ENCODE results near the gene WBP1.
"Not testable (repeated sequence)": the region's sequence is repeated elsewhere in the genome, so short reads cannot be mapped to it uniquely, and the experiment has no call there.

Gene WBP1

DNA sequence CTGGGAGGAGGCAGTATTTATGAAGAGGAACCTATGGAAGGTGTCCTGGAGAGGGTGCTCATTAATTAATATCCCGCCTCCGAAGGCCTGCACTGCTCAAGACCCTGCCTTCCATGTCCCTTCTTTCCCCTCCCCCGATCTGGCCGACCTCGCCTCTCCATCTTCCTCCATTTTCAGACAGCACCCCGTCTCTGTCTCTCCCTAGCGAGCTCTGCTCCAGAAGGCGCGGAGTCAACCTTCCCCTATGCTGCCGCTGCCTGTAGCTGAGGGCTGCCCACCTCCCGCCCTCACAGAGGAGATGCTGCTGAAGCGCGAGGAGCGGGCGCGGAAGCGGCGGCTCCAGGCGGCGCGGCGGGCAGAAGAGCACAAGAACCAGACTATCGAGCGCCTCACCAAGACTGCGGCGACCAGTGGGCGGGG, 1.1 kb upstream of the WBP1 start:
- DNase-seq: no peak

DNA sequence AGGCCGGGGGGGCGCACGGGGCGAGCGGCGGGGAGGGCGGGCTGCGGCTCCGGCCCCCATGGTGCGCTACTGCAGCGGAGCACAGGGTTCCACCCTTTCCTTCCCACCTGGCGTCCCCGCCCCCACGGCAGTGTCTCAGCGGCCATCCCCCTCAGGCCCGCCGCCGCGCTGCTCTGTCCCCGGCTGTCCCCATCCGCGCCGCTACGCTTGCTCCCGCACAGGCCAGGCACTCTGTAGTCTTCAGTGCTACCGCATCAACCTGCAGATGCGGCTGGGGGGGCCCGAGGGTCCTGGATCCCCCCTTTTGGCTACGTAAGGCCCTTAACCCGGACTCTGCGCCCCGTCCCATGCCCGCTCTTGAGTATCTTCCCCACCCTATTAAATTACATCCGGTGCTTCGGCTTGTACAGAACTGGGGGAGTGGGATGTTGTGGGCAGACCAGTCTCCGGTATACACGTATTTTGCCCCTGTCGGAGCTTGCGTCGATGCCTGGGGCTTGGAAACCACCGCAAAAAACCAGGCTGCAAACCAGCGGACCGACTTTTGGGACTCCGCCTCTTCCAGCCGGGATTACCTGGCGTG, 598 bp upstream of the WBP1 start:
- DNase-seq: peak; percentile 77

DNA sequence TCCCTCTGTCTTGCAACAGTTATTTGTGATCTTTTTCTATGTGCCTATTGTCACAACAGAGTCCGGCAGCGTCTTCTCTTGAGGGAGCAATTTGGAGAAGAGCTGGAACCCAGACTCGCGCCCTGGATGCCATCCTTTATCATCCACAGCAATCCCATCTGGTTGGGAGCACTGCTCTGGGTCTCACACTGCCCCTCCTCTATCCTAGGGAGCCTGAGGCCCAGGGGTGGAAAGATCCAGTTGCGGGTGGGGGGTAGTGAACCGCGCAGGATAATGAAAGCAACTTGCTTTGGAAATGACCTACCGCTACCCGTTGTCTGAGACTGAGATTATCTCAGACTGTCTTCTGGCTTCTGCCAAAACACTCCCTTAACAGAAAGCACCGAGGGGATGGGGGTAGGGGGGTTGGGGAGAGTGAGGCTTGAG, 713 bp downstream of the WBP1 start:
- no peak for DNase-seq

DNA sequence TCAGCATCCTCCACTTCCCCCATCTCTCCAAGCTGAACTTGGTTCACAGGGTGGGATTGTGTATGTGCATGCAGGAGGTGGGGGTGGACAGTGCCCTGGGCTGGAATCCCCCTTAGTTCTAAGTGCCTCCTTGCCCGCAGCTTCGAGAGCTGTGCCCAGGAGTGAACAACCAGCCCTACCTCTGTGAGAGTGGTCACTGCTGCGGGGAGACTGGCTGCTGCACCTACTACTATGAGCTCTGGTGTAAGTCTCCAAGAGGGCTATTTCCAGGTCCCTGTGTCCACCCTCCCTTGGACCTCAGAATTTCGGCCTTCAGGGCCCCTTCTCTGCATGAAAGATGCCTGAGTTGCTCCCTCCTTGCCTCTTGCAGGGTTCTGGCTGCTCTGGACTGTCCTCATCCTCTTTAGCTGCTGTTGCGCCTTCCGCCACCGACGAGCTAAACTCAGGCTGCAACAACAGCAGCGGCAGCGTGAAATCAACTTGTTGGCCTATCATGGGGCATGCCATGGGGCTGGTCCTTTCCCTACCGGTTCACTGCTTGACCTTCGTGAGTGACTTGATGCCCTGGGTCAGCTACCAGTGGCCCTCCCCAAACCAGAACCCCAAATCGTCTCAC, 1.4 kb downstream of the WBP1 start:
- not testable (repeated sequence) for DNase-seq

DNA sequence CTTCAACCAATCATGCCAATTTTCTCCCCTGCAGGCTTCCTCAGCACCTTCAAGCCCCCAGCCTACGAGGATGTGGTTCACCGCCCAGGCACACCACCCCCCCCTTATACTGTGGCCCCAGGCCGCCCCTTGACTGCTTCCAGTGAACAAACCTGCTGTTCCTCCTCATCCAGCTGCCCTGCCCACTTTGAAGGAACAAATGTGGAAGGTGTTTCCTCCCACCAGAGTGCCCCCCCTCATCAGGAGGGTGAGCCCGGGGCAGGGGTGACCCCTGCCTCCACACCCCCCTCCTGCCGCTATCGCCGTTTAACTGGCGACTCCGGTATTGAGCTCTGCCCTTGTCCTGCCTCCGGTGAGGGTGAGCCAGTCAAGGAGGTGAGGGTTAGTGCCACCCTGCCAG, 1.9 kb downstream of the WBP1 start:
- DNase-seq: not testable (repeated sequence)

DNA sequence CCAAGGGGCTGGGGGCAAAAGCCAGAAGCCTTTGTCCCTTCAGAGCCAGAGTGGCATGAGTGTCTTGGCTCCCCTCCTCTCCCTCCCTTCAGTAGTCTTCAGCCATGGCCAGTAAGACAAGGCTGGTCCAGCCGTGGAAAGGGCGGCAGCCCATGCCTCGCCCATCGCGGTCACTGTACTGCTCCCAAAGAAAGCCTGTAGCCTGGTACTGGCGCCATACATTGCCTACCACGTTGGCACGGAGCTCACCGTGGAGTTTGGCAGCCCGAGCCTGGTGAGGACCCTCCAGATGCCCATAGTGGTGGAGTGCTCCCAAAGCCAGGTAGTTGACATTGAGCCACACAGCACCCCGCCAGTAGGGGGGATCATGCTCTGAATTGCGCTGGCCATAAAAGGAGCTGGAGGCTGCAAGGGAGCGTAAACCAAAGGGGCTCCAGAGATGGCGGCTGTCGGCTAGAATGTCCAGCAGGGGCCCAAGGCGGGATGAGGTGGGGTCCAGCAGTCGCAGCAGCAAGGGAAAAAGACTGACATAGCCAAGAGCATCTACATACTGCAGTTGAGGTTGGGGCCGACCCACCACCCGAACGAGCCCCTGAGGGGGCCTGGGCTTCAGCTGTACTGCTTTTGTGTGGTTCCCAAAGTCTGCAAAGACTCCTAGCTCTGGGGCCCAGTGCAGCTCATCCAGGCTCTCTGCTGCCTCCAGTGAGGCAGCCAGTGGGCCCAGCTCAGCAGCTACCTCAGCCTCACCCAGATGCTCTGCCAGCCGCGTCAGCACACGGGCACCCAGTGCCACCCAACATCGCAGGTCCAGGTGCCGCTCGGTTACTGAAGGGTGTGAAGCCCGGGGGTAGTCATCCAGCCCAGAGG, 3.2 kb downstream of the WBP1 start:
- no peak for DNase-seq

DNA sequence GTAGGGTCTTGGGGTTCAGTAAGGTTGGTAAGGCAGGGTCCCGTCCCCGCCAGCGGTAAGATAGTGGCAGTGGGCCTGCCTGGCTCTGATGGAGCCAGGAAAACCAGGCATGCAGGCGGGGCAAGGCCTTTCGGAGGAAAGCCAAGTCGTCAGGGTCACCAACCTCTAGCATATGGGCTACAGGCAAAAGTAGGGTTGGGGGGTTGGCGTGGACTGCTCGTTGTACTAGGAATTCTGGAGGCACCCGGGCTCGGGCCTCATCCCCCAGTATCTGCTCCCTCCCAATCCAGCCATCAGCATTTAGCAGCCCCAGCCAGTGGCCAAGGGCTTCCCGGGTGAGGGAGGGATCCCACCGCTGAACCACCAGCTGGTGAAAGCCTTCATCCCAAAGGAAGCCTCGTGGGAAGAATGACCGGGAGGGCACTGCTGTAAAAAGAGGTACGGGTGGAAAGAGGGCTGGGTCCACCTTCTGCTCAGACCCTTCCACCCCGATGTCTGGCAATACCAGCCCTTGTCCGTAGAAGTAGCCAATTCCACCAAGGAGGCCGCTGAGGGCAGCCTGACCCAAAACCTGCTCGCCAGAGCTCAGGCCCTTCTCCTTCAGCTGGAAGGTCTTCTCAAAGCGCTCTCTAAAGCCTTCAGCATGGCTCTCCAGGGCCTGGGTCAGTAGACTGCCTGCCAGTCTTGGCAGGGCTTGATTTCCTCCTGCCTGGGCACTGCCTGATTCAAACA, 4.0 kb downstream of the WBP1 start:
- DNase-seq: no peak

DNA sequence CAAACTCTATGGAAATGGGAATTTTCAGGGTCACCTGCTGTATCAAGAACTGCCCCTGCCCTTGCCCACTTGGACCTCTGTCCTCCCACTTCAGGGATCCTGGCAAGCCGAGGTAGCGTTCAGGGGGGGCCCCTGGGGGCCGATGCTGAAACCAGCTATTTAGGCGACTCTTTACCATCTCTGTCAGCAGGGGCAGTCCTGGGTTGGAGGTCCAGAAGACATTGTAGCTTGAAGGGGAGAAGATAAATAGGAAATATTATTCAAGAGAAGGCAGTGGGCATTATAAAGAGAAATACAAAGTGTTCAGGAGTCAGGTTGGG, 4.5 kb downstream of the WBP1 start:
- DNase-seq: no peak

DNA sequence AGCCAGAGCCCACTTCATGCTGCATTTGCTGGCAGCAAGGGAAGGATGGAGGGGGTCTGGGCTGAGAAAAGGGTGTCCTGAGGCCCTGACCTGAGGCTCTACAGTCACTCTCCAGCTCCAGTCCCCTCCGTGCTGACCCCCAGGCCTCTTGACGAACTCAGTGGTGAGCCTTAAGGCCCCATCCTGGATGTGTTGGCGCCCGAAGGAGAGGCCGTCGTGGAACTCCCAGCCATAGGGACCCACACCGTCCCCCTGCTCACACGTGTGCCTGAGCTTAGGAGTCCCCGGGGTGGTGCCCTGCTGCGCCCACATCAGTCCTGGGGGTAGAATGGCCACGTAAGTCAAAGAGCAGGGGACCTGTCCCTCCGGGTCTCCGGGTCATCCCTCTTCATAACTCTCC, 6.2 kb downstream of the WBP1 start:
- DNase-seq: no peak

DNA sequence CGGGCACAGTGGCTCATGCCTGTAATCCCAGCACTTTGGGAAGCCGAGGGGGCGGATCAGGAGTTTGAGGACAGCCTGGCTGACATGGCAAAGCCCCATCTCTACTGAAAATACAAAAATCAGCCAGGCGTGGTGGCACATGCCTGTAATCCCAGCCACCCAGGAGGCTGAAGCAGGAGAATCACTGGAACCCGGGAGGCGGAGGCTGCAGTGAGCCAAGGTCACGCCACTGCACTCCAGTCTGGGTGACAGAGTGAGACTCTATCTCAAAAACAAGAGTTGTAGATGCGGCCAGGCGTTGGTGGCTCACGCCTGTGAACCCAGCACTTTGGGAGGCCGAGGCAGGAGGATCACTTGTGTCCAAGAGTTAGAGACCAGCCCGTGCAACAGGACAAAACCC, 12.5 kb downstream of the WBP1 start:
- DNase-seq: not testable (repeated sequence)

DNA sequence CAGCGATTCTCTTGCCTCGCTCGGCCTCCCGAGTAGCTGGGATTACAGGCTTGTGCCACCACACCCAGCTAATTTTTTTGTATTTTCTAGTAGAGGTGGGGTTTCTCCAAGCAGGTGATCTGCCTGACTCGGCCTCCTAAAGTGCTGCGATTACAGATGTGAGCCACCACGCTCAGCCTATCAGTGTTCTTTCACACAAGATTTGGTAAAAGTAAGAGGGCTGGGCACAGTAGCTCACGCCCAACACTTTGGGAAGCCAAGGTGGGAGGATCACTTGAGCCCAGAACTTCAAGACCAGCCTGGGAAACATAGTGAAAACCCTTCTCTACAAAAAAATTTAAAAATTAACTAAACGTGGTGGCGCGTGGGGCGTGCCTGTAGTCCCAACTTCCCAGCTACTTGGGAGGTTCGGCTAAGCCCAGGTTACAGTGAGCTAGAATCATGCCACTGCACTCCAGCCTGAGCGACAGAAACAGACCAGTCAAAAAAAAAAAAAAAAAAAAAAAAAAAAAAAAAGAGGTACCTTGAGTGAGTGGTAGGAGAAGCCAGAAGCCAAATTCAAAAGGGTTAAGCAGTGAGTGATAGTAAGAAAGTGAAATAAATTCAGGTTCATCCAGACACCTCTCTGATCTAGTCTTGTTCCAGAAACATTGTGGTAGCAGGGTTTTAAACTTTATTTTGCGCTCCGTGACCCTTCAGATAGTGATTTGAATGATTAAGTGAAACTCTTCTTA, 13.3 kb downstream of the WBP1 start:
- DNase-seq: no peak

DNA sequence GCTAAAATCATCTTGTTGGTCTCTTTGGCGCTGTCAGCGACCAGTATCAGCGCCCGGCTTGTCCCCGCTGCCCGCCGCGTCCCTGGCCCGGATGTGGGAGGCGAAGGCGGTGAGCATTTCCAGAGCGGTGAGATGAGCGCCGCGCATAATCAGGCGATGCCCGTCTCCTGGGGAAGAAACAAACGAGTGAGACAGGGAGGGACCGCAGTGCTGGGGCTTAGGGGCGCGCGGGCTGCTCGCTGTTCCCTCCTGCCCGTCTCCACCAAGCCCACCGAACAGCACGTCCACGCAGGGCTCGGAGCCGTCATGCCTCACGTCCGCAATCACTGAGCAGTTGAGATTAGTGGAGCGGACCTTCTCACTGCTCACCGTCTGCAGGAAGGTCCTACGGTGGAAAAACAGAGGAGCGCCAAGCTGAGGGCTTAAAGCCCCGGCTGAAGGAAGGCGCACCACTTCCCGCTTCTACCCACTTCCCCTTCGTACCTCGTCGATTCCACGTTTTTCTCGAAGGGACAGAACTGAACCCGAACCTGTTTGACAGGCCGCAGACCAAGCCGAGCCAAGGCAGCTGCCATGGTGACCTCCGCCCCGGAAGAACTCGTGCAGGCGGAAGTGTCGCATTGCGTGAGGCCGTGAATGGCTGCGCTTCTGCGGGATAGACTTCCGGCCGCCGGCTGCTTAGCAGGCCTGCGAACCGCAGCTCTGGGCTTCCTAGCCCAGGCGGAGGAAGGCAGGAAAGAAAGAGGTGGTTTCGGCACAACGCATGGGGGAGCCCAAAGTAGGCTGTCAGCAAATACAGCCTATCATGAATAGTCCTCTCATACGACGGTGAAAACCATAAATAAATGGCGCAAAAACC, 14.1 kb downstream of the WBP1 start, which contains the start of gene MRPL53:
MRPL53 (minus strand) TSS at position 595 of the 859 bp plus-strand sequence; CDS start at position 575, 20 bp downstream.
- peak; percentile 84 for DNase-seq

DNA sequence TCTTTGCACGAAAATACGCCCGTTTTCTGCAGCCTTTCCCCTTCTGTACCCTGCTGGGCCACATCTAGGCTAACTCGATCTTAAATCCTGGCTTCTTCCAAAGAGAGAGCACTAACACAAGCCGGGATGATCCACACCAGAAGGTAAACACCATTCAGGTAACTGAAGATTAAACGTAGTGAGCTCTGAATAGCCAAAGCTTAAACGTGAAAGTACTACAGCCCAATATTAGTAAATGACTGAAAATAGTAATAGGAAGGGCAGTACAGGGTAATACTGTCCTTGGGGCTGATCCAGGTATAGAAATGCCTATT, 14.7 kb downstream of the WBP1 start:
- no peak for DNase-seq

DNA sequence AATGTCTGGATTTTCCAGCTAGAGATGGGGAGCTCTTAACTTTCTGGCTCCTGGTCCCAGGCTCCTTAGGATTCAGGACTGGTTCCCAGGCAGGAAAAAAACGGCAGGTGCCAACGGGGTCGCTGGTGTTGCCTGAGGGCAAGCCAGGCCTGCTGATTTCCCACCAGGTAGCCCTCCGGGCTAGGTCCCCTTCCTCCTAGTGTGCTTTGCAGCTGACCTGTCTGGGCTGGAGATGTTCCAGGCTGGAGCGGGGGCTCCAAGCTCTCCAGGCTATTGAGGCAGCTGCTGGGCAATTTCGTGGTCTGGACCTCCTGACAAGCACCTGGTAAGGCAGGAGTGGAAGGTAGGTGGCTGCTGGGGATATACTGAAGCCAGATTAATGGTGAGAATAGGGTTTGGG, 16.2 kb downstream of the WBP1 start:
- DNase-seq: no peak

DNA sequence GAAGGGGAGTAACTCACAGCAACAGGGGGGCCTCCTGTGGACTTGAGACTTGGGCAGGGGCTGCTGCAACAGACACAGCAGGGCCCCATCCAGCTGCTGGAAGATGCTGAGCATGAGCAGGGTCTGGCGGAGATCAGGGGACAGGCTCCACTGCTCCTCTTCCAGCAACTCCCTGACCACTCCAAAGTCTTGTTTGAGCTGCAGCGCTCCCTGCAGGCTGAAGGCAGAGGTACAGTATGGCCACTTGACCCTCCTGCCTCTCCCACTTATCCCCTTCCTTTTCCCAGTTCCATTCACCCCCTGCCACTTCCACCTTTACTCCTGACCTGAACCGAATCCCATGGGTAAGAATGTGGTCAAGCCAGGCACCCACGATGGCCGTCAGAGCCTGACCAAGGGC, 16.7 kb downstream of the WBP1 start:
- no peak for DNase-seq

DNA sequence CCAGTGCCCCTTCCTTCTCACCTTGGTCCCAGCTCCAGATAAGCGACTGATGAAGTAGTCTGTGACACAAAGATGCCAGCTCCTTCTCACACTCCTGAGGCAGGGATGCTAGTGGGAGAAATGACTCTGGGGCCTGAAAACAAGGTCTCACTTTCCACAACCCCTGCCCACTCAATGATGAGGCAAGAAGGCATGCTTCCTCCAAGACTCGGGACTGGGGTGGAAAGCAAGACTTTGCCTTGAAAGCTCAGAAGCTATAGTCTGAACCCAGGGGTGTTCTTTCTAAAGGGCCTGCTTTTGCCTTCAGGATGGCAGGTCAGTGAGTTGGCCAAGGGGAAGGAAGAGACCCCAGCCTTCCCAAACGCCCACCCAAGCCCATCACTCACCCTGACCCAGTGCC, 23.2 kb downstream of the WBP1 start:
- DNase-seq: no peak

DNA sequence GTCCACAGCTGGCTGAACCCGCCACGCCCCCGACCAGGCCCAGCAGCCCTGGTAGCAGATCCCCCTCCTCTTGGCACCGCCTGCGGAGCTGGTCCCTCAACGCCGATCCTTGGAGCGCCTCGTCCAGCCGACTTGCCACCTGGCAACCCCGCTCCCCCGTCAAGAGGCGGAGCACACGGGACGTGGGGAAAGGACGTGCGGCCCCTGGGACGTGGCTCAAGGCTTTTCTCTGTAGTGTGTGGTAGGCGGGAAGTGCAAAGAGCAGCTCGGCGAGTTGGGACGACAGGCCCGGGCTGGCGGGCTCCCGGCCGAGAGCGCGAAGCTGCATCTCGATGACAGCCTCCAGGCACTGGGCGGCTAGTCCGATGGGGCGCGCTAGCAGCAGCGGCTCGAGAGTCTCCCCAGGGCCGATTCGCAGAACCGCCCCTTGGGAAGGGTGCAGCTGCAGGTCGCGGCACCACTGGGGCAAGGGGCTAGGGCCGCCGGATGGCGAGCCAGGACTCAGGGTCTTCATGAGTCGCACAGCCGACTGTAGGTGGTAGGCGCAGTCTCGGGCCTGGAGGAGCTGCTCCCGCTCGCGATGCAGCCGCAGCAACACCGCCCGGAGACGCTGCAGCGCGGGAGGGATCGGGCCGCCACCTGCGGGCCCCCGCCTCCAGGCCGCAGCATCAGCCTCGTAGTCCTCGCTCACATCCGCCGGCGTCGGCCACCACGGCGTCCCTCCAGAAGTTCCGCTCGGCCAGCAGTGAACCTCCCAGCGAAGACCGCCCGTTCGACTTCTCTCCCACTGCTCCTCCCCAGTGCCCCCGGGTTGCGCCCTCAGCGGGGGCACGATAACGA, 23.9 kb downstream of the WBP1 start:
- peak; percentile 35 for DNase-seq

DNA sequence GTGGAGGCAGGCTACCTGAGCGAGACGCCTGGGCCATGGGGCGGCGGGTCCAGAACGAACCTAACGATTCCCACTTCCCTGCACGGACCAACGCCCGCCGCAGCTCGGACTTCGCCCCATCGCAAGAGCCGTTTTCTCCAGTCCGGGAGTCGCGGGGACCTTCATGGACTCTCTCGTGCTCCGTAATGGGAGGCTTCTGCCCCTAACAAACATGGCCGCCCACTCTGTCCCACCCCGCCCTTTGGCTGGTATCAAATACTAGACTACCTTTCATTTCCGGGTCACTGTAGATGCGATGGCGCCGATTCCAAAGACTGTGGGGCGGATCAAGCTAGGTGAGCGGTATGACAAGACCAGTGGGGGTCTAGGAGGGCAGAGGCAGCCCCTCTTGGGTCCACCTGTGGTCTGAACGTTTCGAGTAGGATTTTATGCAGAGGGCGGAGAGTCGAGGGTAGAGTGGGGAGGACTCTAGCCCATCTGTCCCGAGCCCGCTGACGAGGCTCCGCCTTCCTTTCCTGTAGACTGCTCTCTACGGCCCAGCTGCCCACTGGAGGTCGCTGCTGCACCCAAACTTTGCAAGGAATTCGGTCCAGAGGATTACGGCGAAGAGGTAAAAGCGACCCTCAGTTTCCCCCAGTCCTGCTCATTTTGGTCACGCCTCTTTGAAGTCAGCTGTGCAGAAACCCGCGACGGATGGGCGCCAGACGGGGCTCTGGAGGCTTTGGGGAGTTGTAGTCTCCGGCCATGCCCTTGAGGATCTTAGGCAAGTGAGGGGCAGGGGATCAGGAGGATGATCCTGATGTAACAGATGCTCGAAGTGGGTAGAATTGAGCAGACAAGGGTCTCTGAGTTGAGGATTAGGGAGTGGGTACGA, 24.8 kb downstream of the WBP1 start, which contains the start of the genes CCDC142 and TTC31:
CCDC142 (minus strand) TSS at position 198 of the 874 bp plus-strand sequence; CDS start at position 37, 161 bp downstream.
TTC31 (plus strand) TSS at position 281 of the 874 bp plus-strand sequence; CDS start at position 296, 15 bp downstream.
- peak; percentile 56 for DNase-seq

DNA sequence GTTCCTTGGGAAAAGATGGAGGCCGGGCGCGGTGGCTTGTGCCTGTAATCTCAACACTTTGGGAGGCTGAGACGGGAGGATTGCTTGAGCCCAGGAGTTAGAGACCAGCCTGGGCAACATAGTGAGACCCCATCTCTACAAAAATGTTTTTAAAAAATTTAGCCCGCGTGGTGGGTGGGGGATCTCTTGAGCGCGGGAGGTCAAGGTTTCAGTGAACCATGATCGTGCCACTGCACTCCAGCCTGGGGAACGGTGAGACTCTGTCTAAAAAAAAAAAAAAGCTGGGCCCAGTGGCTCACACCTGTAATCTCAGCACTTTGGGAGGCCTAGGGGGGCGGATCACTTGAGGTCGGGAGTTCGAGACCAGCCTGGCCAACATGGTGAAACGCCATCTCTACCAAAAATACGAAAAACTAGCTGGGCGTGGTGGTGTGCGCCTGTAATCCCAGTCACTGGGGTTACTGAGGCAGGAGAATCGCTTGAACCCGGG, 25.5 kb downstream of the WBP1 start:
- DNase-seq: not testable (repeated sequence)

Measured in activated gamma-delta T cell (primary cell).